ENCODE results near the gene SHISA7.

SHISA7 gene

GRCh38 chr19:55452749-55453346 lies 9.7 kb upstream of the SHISA7 start:
- TF ChIP-seq TSHZ2 (CRISPR knock-in tag; IDR thresholded peaks at IDR 0.05) = no peak
- ATAC-seq = peak; percentile 76

GRCh38 chr19:55451965-55452748 lies 9.1 kb upstream of the SHISA7 start:
- no peak for ATAC-seq
- TF ChIP-seq OSR1 (CRISPR knock-in tag; IDR thresholded peaks at IDR 0.05) (no peak), TSHZ2 (CRISPR knock-in tag; IDR thresholded peaks at IDR 0.05) (no peak), PATZ1 (CRISPR knock-in tag; IDR thresholded peaks at IDR 0.05; ENCODE audit: borderline replicate concordance) (no peak), POU6F1 (CRISPR knock-in tag; IDR thresholded peaks at IDR 0.05; ENCODE audit: borderline replicate concordance, low read depth) (no peak), BACH2 (CRISPR knock-in tag; IDR thresholded peaks at IDR 0.05; ENCODE audit: borderline replicate concordance) (no peak), CSDC2 (CRISPR knock-in tag; IDR thresholded peaks at IDR 0.05) (no peak), CSRNP3 (CRISPR knock-in tag; IDR thresholded peaks at IDR 0.05) (no peak), GLIS3 (CRISPR knock-in tag; IDR thresholded peaks at IDR 0.05) (no peak), ZC3H10 (CRISPR knock-in tag; IDR thresholded peaks at IDR 0.05) (no peak), ZFP30 (CRISPR knock-in tag; IDR thresholded peaks at IDR 0.05) (no peak), ISL1 (CRISPR knock-in tag; IDR thresholded peaks at IDR 0.05) (no peak), SNAI2 (CRISPR knock-in tag; IDR thresholded peaks at IDR 0.05) (no peak), ZNF565 (CRISPR knock-in tag; conservative IDR thresholded peaks at IDR 0.05; ENCODE audit: low read depth) (no peak), ZFP3 (CRISPR knock-in tag; IDR thresholded peaks at IDR 0.05) (no peak), ZNF8 (CRISPR knock-in tag; IDR thresholded peaks at IDR 0.05) (no peak), TOX (CRISPR knock-in tag; IDR thresholded peaks at IDR 0.05; ENCODE audit: borderline replicate concordance) (no peak), ESRRG (CRISPR knock-in tag; IDR thresholded peaks at IDR 0.05) (no peak)
